SKM-1 treated with dmso at 0.1 percent for 144 hours (cell line): ENCODE data around the gene HIF3A.

Experiments used
- DNase-seq: peaks from one replicate; lab custom pipeline; 2025; ENCODE audit not compliant: unreplicated experiment; lab: John Stamatoyannopoulos, UW

HIF3A gene

DNA sequence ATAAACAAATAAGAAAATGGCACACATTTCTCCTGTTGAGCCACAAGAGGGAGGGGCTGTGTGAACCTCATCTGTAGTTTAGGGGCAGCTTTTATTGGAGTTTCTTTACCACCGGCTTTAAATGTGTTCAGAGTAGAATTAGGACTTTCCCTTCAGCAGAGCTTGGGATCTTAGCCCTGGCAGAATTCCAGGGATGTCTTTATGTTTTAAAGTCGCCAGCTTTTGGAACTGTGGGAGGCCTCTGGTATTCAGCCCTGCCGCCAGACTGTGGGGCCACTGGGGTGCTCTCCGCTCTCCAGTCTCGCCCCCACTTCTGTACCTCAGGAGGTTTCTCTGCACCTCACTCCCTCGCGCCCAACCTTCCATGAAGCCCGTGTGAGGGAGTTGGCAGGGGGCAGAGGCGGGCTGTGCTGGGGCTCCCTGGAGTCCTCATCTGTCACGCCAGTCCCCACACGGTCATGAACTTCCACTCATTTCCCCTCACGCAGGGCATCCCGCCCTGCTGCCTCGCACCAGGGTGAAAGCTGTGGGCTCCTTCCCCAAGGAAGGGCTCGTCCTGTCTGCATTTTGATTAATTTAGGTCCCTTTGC, 85.0 kb downstream of the HIF3A start:
- DNase-seq = no peak

DNA sequence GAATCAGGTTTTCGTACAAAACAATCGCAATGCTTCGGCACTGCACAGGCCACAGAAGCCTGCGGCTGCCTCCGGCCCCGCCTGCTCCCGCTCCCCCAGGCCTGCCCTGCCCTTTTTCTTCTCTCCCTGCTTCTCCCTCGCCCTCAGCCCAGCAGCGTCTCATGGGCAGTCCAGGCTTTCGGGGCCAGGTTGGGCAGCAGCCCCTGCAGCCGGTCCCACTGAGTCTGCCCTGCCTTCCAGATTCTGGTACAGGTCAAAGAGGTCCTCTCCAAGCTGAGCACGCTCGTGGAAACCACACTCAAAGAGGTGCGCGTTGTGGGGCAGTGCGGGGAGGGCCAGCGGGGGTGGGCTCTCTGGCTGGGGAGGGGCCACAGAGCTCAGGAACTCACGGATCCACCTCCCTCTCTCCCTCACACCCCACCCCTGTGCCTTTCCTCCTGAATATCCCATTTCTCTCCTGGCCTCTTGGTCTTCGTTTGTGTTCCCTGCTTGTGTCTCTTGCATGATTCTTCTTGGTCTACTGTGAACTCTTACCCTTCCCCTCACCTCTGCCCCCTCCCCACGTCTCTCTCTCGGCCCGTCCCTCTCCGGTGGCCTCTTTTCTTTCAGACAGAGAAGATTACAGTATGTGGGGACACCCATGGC, 86.5 kb downstream of the HIF3A start:
- DNase-seq = no peak

DNA sequence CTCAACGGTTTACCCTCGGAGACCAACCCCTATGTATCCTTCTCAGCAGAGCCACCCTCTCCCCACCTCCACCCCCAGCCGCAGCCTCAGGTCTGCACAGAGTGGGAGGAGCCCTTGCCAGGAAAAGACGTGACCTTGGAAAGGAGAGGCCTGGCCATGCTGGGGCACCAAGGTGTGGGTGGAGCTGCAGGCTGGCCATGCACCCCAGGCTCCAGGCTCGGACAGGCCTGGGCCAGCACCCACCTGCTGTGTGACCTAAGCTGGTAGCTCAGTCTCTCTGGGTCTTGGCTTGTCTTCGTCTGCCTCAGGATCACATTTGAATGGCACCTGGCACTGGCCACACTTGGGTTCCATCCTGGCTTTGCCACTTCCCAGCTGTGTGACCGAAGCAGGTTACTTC, 87.0 kb downstream of the HIF3A start:
- DNase-seq = no peak

DNA sequence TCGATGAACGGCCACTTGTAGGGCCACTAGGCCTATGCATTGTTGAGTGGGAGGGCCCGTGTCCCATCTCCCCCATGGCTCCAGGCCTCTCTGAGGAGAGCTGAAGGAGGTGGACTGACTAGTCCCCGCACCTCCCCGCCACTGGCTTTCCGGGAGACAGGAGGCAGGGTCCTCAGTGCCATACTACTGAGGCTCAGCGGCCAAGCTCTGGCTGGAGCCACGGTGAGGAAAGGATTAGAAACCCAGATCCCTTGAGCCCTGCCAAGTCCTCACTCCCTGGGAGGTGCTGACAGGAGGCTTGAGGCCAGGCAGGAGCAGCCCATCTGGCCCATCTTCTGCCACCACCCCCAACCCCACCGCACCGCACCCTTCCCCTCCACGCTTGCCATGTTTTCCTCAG, 87.6 kb downstream of the HIF3A start:
- no peak for DNase-seq

DNA sequence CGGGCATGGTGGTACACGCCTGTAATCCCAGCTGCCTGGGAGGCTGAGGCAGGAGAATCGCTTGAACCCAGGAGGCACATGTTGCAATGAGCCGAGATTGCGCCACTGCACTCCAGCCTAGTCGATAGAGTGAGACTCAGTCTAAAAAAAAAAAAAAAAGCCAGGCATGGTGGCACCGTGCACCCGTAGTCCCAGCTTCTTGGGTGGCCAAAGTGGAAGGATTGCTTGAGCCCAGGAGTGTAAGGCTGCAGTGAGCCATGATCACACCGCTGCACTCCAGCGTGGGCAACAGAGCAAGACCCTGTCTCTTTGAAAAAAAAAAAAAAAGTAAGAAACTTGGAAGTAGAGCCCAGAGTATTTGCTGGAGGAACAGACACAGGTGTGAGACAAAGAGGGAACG, 88.8 kb downstream of the HIF3A start:
- DNase-seq = no peak

DNA sequence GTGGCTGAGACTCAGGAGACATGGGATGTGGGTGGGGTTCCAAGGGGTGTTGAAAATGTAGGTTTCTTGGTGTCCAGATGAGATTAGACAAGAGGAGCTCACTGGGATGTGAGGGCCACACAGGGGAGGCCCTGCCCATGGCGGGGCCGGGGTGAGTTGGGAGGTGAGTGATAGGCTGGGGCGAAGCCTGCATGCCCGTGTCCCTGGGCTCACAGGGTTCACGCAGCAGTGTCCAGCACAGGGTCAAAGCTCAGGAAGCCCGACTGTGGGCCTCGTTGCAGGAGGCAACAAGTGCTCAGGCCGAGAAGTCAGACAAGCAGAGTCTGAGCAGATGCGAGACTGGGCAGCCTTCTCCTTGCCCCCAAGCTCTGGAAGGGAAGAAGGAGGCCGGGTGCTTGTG, 89.3 kb downstream of the HIF3A start:
- no peak for DNase-seq

DNA sequence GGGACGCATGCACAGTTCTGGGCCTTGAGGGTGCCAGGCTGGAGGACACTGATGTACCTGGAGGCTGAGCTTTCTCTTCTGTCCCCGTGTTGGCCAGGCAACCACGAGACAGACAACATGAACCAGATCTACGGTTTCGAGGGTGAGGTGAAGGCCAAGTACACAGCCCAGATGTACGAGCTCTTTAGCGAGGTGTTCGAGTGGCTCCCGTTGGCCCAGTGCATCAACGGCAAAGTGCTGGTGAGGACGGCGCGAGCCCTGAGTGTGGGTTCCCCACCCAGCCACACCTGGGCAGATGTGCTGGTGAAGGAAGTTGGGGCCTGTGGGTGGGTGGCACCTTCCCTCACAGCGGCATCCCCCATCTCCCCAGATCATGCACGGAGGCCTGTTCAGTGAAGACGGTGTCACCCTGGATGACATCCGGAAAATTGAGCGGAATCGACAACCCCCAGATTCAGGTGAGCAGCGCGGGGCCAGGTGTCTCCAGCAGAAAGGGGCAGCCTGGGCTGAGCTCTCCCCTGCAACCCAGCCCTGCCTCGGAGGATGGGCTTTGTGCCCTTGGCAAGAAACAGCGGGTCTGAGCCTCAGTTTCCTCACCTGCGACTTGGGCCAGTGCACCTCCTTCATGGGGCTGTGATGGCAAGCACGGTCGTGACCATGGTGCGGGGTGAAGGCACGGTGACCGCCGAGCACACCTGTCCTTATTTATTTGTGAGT, 90.3 kb downstream of the HIF3A start:
- DNase-seq = no peak

DNA sequence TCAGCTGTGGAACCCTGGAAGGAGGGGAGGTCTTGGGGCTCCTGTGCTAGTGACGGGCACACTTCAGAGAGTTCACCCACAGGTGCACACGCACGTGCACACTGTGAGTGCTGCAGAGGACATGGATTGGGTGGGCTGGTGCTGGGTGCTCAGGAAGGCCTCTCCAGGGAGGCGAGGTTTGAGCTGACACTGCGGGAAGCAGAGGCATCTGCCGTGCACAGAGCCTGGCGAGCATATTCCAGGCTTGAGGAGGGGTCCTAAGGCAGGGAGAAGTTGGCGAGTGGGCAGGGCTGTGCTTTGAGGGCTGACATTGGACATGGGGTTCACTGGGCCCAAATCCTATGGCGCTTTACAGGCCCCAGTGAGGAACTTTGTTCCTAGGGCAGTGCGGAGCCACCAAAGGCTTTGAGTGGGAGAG, 90.9 kb downstream of the HIF3A start:
- no peak for DNase-seq

DNA sequence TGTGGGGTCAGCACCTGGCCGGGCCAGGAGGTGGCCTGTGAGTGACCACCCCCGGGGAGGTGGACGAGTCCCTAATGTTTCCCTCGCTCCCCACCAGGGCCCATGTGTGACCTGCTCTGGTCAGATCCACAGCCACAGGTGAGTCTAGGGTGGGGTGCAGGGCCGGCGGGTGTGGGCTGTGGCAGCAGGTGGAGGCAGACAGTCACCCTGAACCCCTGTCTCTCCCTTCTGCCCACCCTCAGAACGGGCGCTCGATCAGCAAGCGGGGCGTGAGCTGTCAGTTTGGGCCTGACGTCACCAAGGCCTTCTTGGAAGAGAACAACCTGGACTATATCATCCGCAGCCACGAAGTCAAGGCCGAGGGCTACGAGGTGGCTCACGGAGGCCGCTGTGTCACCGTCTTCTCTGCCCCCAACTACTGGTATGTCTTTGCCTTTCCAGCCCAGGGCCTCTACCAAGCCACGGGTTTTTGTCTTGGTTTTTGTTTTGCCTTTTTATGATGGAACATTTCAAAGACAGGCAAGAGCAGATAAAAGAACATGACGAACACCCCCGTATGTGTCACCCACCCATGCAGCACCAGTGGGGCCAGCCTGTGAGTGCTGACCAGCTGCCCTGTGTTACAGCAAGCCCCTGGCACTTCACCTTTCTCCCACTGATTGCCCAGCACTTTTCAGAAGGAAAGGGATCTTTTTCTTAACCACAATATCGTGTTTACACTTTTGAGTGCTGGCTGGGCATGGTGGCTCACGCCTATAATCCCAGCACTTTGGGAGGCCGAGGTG, 91.7 kb downstream of the HIF3A start:
- no peak for DNase-seq

DNA sequence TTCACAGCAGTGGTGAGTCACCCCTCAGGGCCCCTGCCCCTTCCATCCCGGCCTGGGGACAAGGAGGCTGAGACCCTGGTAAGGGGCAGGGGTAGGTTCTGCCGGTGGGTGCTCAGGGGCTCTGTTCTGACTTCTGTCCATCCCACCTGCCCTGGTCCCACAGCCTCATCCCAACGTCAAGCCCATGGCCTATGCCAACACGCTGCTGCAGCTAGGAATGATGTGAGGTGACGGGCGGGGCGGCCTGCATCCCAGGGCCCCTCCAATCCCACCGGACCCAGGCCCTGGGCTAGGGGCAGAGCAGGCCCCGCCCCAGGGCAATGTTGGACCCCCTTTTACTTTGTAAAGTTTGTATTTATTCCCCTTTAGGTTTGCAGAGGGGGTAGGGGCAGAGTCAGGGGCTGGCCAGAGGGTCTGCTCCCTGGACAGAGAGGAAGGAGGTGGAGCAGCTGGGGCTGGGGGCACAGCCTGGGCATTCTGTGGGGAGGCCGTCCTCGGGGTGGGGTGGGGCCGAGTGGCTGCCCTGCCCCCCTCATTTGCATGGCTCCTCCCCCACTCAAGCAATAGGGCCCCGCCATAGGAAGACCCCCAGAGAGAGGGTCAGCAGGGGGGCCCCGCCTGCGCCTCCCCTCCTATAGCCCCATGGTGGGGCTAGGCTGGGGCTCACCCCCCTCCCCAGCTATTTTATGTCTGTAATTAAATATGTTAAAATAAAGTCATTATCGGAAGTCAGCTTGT, 93.4 kb downstream of the HIF3A start:
- no peak for DNase-seq

DNA sequence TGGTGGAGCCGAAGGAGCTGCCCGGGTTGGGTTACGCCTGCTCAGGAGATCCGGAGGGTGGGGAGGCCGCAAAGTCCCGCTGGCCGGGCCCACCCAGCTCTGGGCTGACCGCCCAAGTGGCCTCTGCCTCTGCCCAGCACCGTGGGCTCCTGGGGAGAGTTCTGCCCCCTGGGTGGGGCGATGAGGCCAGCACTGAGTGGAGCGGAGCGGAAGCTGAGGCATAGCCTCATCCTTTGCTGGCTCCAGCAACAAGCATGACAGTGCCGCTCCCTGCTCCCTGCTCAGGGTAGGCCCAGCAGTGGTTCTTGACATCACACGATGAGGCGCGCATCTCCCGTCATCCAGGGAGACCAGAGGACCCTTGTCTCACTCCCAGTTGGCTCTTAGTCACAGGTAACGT, 94.0 kb downstream of the HIF3A start:
- no peak for DNase-seq

DNA sequence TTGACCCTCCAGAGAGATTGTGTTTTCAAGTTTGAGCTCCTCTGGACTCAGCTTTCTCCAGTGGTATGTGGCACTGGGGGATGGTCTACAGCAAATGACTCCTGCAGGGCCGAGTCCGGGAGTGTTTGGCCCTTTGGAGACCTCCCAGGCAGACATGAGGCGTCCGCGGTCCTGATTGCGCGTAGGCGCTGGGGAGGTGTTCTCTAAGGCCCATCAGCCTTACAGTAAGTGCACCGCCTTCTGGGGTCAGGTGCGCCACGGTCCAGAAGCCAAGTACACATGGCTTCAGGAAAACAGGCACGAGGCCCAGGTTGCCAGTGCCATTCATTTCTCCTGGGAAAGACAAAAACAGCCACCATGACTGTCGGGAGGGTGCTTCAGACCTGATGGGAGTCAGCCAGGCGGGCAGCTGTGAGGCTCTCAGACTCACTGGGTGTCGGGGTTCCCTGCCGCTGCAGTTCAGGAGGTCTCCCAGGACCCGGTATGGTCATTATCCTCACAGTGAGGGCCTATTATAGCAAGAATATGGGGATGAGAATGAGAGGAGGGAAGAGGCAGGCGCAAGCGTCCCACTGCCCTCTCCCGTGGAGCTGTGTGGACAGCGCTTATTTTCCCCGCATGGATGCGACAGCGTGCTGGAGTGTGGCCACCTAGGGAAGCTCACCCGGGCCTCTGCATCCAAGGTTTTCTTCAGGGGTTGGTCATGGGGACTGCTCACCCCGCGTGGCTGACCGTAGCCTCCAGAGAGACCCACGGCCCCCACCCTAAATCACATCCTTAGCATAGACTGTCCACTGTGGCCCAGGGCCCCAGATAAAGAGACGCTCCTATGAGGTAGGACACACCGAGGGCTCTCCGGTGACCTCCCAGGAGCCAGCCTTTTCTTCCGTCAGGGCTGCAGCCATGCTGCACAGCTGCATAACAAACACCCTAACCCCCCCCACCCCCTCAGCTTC, 94.7 kb downstream of the HIF3A start:
- DNase-seq = no peak

DNA sequence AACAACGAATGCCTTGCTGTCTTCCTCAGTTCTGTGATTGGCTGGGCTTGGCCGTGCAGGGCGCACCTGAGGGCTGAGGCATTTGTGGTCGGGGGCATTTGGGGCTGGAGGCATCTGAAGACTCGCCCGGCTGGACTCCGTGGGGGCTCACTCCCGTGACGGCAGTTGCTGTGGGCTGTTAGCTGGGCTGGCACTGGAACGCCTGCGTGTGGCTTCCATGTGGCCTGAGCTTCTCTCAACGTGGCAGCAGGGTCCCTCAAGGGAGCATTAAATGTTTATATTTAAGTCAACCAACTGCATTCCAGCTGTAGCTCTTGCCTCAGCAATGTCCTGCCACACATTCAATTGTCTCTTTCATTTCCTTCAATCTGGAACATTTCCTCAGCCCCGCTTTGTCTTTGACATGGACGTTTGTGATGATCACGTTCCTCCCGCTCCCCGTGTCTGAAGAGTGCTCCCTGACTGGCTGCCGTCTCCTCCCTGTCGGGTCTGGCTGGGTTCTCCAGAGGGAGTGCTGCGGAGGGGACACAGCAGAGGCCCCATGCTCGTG, 95.5 kb downstream of the HIF3A start:
- no peak for DNase-seq

DNA sequence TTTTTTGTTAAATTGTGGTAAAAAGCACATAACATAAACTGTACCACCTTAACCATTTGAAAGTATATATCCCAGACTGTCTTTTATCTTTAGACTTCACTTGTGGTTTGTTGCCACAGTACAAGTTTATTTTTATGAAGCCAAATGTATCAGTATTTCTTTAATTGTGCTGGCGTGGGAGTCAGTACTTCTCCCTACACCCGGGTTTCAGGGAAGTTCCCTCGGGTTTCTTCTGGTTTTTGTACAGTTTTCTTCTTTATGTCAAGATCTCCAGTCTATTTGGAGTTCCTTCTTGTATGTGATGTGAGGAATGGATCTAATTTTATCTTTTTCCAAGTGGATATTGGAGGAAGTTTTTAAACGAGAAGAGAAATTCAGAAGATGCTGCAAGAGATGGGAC, 96.0 kb downstream of the HIF3A start:
- DNase-seq = no peak
